Neural cell (in vitro differentiated cells): ENCODE data around the gene NXPH2. TPM values are rescaled to one million over a fixed set of nuclear protein-coding genes. Genes with fewer than 3 reads are reported as not detected.

ENCODE experiments used
- H2AFZ ChIP-seq: fragments of 200-600, 300-800 bp; sonication (generic), shearing (Covaris generic); 2 replicates; pipeline ENCODE4 v1.6.0; 2014; ENCODE audit warnings: low read depth, mild to moderate bottlenecking, antibody characterized with exemption, low read length, moderate library complexity
- H3F3A ChIP-seq: fragments of 200-600 bp; shearing (Covaris generic); 2 replicates; pipeline ENCODE4 v1.6.1; 2016; ENCODE audit warnings: mild to moderate bottlenecking, moderate library complexity, mixed read lengths, antibody characterized with exemption, low read length; ENCODE audit not compliant: insufficient read depth, poor library complexity, severe bottlenecking
- H3K27ac ChIP-seq: fragments of 200-600, 300-800 bp; sonication (generic), shearing (Covaris generic); 2 replicates; pipeline ENCODE4 v1.5.1; 2014; ENCODE audit warnings: mild to moderate bottlenecking, low read length, moderate library complexity
- H3K27me3 ChIP-seq: fragments of 300-800, 200-600 bp; sonication (generic), shearing (Covaris generic); 2 replicates; pipeline ENCODE4 v1.6.0; 2014; ENCODE audit warnings: mild to moderate bottlenecking, low read depth, low read length, moderate library complexity; ENCODE audit not compliant: insufficient read depth
- H3K36me3 ChIP-seq: fragments of 300-800, 200-600 bp; sonication (generic), shearing (Covaris generic); 2 replicates; pipeline ENCODE4 v1.5.1; 2014; ENCODE audit warnings: mild to moderate bottlenecking, antibody characterized with exemption, low read length, moderate library complexity; ENCODE audit not compliant: insufficient read depth
- H3K4me2 ChIP-seq: fragments of 300-800, 200-600 bp; sonication (generic), shearing (Covaris generic); 2 replicates; pipeline ENCODE4 v1.6.0; 2014; ENCODE audit warnings: mild to moderate bottlenecking, low read length
- H3K4me3 ChIP-seq: fragments of 300-800, 200-600 bp; sonication (generic), shearing (Covaris generic); 2 replicates; pipeline ENCODE4 v1.5.1; 2014; ENCODE audit warnings: mild to moderate bottlenecking, low read length, moderate library complexity
- H3K79me2 ChIP-seq: fragments of 200-600 bp; shearing (Covaris generic); replicated peaks from 2 replicates; pipeline ENCODE4 v1.6.0; 2014; ENCODE audit warnings: mild to moderate bottlenecking, low read length, moderate library complexity; ENCODE audit not compliant: insufficient read depth
- H3K9ac ChIP-seq: fragments of 300-800, 200-600 bp; sonication (generic), shearing (Covaris generic); 2 replicates; pipeline ENCODE4 v1.6.1; 2016; ENCODE audit warnings: mild to moderate bottlenecking, low read length, mixed read lengths
- H3K9me2 ChIP-seq: fragments of 200-600 bp; shearing (Covaris generic); 2 replicates; pipeline ENCODE4 v1.6.1; 2016; ENCODE audit warnings: mild to moderate bottlenecking, low read length, mixed read lengths; ENCODE audit not compliant: insufficient read depth
- H3K9me3 ChIP-seq: fragments of 200-600, 300-800 bp; sonication (generic), shearing (Covaris generic); 2 replicates; pipeline ENCODE4 v1.6.1; 2016; ENCODE audit warnings: mild to moderate bottlenecking, mixed run types, low read length, moderate library complexity, mixed read lengths
- H4K20me1 ChIP-seq: fragments of 200-600 bp; shearing (Covaris generic); 2 replicates; pipeline ENCODE4 v1.6.1; 2016; ENCODE audit warnings: mild to moderate bottlenecking, mixed run types; ENCODE audit not compliant: insufficient read depth
- EP300 ChIP-seq: fragments of 450-650 bp; conservative IDR thresholded peaks from 2 replicates; pipeline ENCODE4 v1.6.1; 2014; ENCODE audit warnings: antibody characterized with exemption, mild to moderate bottlenecking, moderate library complexity; ENCODE audit not compliant: poor library complexity, severe bottlenecking
- EZH2 ChIP-seq: fragments of 200-600, 300-800 bp; shearing (Covaris generic), sonication (generic); IDR thresholded peaks from 2 replicates; pipeline ENCODE4 v1.6.1; 2014; ENCODE audit warnings: antibody characterized with exemption, low read length, borderline replicate concordance, mild to moderate bottlenecking; ENCODE audit not compliant: insufficient read depth, poor library complexity, severe bottlenecking
- MXI1 ChIP-seq: fragments of 450-650 bp; conservative IDR thresholded peaks from 2 replicates; pipeline ENCODE4 v1.6.1; 2014; ENCODE audit warnings: antibody characterized with exemption, mild to moderate bottlenecking; ENCODE audit not compliant: poor library complexity, severe bottlenecking
- POLR2AphosphoS5 ChIP-seq: IDR thresholded peaks from 2 replicates; pipeline ENCODE4 v1.6.1; 2012
- RAD21 ChIP-seq: fragments of 450-650 bp; conservative IDR thresholded peaks from 2 replicates; pipeline ENCODE4 v1.6.1; 2014; ENCODE audit warnings: antibody characterized with exemption, mild to moderate bottlenecking, moderate library complexity
- SMC3 ChIP-seq: fragments of 450-650 bp; conservative IDR thresholded peaks from 2 replicates; pipeline ENCODE4 v1.6.1; 2014; ENCODE audit warnings: antibody characterized with exemption, mild to moderate bottlenecking, moderate library complexity; ENCODE audit not compliant: poor library complexity
- TAF1 ChIP-seq: IDR thresholded peaks from 2 replicates; pipeline ENCODE4 v1.6.1; 2012; ENCODE audit warnings: low read depth
- polyA plus RNA-seq: library from polyadenylated mRNA; depleted of rRNA; stranded (reverse); fragments of >200 nt; gene quantifications from 2 replicates; pipeline ENCODE4 v1.2.3, GENCODE V29; 2014
- TF ChIP-seq, protein P1 (sequence below): fragments of 450-650 bp; IDR thresholded peaks from 2 replicates; pipeline ENCODE4 v1.5.1; 2014; ENCODE audit warnings: antibody characterized with exemption, mild to moderate bottlenecking, moderate library complexity; ENCODE audit not compliant: poor library complexity, severe bottlenecking
- TF ChIP-seq, protein P2 (sequence below): IDR thresholded peaks from 2 replicates; pipeline ENCODE4 v1.6.1; 2012; ENCODE audit warnings: borderline replicate concordance

NXPH2 gene
- polyA plus RNA-seq, 1 donor from 2014 or later: not detected

DNA sequence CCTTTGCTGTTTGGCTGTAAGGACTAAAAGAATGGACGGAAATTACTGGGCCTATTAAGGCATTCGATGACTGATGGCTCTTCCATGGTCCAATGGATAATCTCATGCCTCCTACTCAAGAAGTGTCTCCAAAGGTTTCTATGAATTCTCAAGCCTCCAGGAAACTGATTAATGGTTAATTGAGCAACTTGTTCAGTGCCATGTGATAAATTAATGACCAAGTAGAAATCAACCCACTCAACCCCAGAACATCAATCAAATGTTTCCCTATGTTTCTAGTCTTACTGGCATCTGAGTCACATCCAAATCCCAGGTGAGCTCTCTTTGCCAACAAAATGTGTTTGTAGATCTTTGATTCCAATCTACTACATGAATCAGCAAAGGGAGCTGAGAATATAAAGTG is 103.6 kb downstream of the NXPH2 start:
- H3K27me3 ChIP-seq: no peaks in the 10 kb centered on the region
- H3K79me2 ChIP-seq: no peaks in the 10 kb centered on the region
- no peaks in the 10 kb centered on the region for H4K20me1 ChIP-seq
- no peaks in the 10 kb centered on the region for H3K36me3 ChIP-seq
- no peak overlapping the region for H3K9ac ChIP-seq
- no peak overlapping the region for H3K27ac ChIP-seq
- H2AFZ ChIP-seq: no peak overlapping the region
- TF ChIP-seq POLR2AphosphoS5: no peak
- TF ChIP-seq, protein P1, sequence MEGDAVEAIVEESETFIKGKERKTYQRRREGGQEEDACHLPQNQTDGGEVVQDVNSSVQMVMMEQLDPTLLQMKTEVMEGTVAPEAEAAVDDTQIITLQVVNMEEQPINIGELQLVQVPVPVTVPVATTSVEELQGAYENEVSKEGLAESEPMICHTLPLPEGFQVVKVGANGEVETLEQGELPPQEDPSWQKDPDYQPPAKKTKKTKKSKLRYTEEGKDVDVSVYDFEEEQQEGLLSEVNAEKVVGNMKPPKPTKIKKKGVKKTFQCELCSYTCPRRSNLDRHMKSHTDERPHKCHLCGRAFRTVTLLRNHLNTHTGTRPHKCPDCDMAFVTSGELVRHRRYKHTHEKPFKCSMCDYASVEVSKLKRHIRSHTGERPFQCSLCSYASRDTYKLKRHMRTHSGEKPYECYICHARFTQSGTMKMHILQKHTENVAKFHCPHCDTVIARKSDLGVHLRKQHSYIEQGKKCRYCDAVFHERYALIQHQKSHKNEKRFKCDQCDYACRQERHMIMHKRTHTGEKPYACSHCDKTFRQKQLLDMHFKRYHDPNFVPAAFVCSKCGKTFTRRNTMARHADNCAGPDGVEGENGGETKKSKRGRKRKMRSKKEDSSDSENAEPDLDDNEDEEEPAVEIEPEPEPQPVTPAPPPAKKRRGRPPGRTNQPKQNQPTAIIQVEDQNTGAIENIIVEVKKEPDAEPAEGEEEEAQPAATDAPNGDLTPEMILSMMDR: no peak
- TF ChIP-seq EZH2: no peak
- TF ChIP-seq, protein P2, sequence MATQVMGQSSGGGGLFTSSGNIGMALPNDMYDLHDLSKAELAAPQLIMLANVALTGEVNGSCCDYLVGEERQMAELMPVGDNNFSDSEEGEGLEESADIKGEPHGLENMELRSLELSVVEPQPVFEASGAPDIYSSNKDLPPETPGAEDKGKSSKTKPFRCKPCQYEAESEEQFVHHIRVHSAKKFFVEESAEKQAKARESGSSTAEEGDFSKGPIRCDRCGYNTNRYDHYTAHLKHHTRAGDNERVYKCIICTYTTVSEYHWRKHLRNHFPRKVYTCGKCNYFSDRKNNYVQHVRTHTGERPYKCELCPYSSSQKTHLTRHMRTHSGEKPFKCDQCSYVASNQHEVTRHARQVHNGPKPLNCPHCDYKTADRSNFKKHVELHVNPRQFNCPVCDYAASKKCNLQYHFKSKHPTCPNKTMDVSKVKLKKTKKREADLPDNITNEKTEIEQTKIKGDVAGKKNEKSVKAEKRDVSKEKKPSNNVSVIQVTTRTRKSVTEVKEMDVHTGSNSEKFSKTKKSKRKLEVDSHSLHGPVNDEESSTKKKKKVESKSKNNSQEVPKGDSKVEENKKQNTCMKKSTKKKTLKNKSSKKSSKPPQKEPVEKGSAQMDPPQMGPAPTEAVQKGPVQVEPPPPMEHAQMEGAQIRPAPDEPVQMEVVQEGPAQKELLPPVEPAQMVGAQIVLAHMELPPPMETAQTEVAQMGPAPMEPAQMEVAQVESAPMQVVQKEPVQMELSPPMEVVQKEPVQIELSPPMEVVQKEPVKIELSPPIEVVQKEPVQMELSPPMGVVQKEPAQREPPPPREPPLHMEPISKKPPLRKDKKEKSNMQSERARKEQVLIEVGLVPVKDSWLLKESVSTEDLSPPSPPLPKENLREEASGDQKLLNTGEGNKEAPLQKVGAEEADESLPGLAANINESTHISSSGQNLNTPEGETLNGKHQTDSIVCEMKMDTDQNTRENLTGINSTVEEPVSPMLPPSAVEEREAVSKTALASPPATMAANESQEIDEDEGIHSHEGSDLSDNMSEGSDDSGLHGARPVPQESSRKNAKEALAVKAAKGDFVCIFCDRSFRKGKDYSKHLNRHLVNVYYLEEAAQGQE: no peak
- TF ChIP-seq SMC3: no peak
- TF ChIP-seq EP300: no peak
- no peak for TF ChIP-seq TAF1
- TF ChIP-seq MXI1: no peak
- TF ChIP-seq RAD21: no peak
- no peak overlapping the region for H3K4me3 ChIP-seq
- no peaks in the 10 kb centered on the region for H3K9me3 ChIP-seq
- H3K4me2 ChIP-seq: no peak overlapping the region
- H3K9me2 ChIP-seq: no peaks in the 10 kb centered on the region
- H3F3A ChIP-seq: no peaks in the 10 kb centered on the region

DNA sequence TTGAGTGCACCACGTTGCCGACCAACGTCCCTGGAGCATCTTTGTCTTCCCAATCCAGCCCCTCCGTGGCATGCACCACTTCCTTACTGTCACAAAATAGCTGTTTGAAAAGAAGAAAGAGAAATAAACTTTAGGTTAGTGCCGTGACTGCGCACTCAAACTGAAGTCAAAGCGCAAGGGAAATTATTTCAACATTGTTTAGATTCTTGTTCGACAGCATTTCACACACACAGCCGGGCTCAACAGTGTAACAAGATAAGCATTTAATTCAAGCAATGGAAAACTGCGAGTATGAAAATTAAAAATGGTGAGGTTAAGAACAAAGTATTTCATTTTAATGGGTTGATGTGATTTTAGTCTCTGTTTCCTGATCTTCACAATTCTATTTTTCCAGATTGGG is 108.6 kb downstream of the NXPH2 start:
- no peak overlapping the region for H3K4me2 ChIP-seq
- H4K20me1 ChIP-seq: no peaks in the 10 kb centered on the region
- H3K36me3 ChIP-seq: no peaks in the 10 kb centered on the region
- no peak overlapping the region for H3K9ac ChIP-seq
- TF ChIP-seq EP300 (no peak), MXI1 (no peak), POLR2AphosphoS5 (no peak), SMC3 (no peak), TAF1 (no peak), RAD21 (no peak), EZH2 (no peak)
- TF ChIP-seq, protein P2: no peak
- TF ChIP-seq, protein P1: no peak
- no peaks in the 10 kb centered on the region for H3K79me2 ChIP-seq
- H3K27me3 ChIP-seq: no peaks in the 10 kb centered on the region
- no peak overlapping the region for H3K27ac ChIP-seq
- no peaks in the 10 kb centered on the region for H3K9me2 ChIP-seq
- no peaks in the 10 kb centered on the region for H3F3A ChIP-seq
- H3K9me3 ChIP-seq: no peaks in the 10 kb centered on the region
- H3K4me3 ChIP-seq: no peak overlapping the region
- H2AFZ ChIP-seq: no peak overlapping the region
